Measurements from ENCODE around the gene DPM1.

The DPM1 gene

GRCh38 chr20:50957798-50958614 is at the start of gene DPM1:
Gene DPM1 (minus strand): TSS chr20:50958532. CDS start chr20:50958523, 9 bp downstream.
- DNase-seq (ENCODE audit: low spot score), result peak; percentile 73

- no peak for DNase-seq (ENCODE audit: low spot score)
Measured at GRCh38 chr20:51005214-51005613, 46.9 kb upstream of the DPM1 start.

GRCh38 chr20:51004781-51005180 is 46.4 kb upstream of the DPM1 start:
- DNase-seq (ENCODE audit: low spot score), result no peak

- DNase-seq (ENCODE audit: low spot score), result no peak
Measured at GRCh38 chr20:51004305-51004727, 46.0 kb upstream of the DPM1 start.

- DNase-seq (ENCODE audit: low spot score), result no peak
Measured at GRCh38 chr20:51003753-51004152, 45.4 kb upstream of the DPM1 start.

- DNase-seq (ENCODE audit: low spot score), result no peak
Measured at GRCh38 chr20:51002633-51003032, 44.3 kb upstream of the DPM1 start.

GRCh38 chr20:51001430-51002265 is 43.3 kb upstream of the DPM1 start:
- no peak for DNase-seq (ENCODE audit: low spot score)

- DNase-seq (ENCODE audit: low spot score), result no peak
Measured at GRCh38 chr20:50999355-50999754, 41.0 kb upstream of the DPM1 start.

- DNase-seq (ENCODE audit: low spot score), result peak; percentile 58
Measured at GRCh38 chr20:50996901-50997865, 38.9 kb upstream of the DPM1 start.

GRCh38 chr20:50995506-50995905 is 37.2 kb upstream of the DPM1 start:
- DNase-seq (ENCODE audit: low spot score), result no peak

GRCh38 chr20:50993876-50994275 is 35.5 kb upstream of the DPM1 start:
- DNase-seq (ENCODE audit: low spot score), result no peak

- DNase-seq (ENCODE audit: low spot score), result peak; percentile 75
Measured at GRCh38 chr20:50992733-50993457, 34.6 kb upstream of the DPM1 start.

- DNase-seq (ENCODE audit: low spot score), result no peak
Measured at GRCh38 chr20:50992336-50992732, 34.0 kb upstream of the DPM1 start.

GRCh38 chr20:50991076-50991475 is 32.7 kb upstream of the DPM1 start:
- DNase-seq (ENCODE audit: low spot score), result no peak

GRCh38 chr20:50987493-50988210 is 29.3 kb upstream of the DPM1 start:
- DNase-seq (ENCODE audit: low spot score), result peak; percentile 78

- DNase-seq (ENCODE audit: low spot score), result no peak
Measured at GRCh38 chr20:50983321-50983720, 25.0 kb upstream of the DPM1 start.

GRCh38 chr20:50982363-50982762 is 24.0 kb upstream of the DPM1 start:
- DNase-seq (ENCODE audit: low spot score), result peak; percentile 53

- no peak for DNase-seq (ENCODE audit: low spot score)
Measured at GRCh38 chr20:50981714-50982048, 23.3 kb upstream of the DPM1 start.

GRCh38 chr20:50980851-50981713 is 22.8 kb upstream of the DPM1 start:
- peak; percentile 65 for DNase-seq (ENCODE audit: low spot score)
